ENCODE measurements around the gene MMP25.
"Not testable (repeated sequence)": the region's sequence is repeated elsewhere in the genome, so short reads cannot be mapped to it uniquely, and the experiment has no call there.

MMP25 gene

GRCh38 chr16:3073448-3073847, 27.1 kb downstream of the MMP25 start:
- no peak for DNase-seq (ENCODE audit: low spot score)

- DNase-seq (ENCODE audit: low spot score): peak; percentile 92
Observed at GRCh38 chr16:3074860-3075522, 28.6 kb downstream of the MMP25 start.

GRCh38 chr16:3075523-3075915, 29.2 kb downstream of the MMP25 start:
- DNase-seq (ENCODE audit: low spot score): no peak

GRCh38 chr16:3075946-3076345, 29.6 kb downstream of the MMP25 start:
- not testable (repeated sequence) for DNase-seq (ENCODE audit: low spot score)

GRCh38 chr16:3076577-3076976, 30.2 kb downstream of the MMP25 start:
- no peak for DNase-seq (ENCODE audit: low spot score)

GRCh38 chr16:3080024-3080423, 33.7 kb downstream of the MMP25 start:
- DNase-seq (ENCODE audit: low spot score): no peak

GRCh38 chr16:3081957-3082356, 35.6 kb downstream of the MMP25 start:
- DNase-seq (ENCODE audit: low spot score): not testable (repeated sequence)

GRCh38 chr16:3083408-3083807, 37.0 kb downstream of the MMP25 start:
- not testable (repeated sequence) for DNase-seq (ENCODE audit: low spot score)

- no peak for DNase-seq (ENCODE audit: low spot score)
Observed at GRCh38 chr16:3084491-3084890, 38.1 kb downstream of the MMP25 start.

GRCh38 chr16:3084969-3085670, 38.8 kb downstream of the MMP25 start:
- no peak for DNase-seq (ENCODE audit: low spot score)

- DNase-seq (ENCODE audit: low spot score): no peak
Observed at GRCh38 chr16:3085868-3086595, 39.7 kb downstream of the MMP25 start.

GRCh38 chr16:3086596-3087242, 40.4 kb downstream of the MMP25 start:
- no peak for DNase-seq (ENCODE audit: low spot score)

- no peak for DNase-seq (ENCODE audit: low spot score)
Observed at GRCh38 chr16:3087243-3088235, 41.2 kb downstream of the MMP25 start.

- DNase-seq (ENCODE audit: low spot score): no peak
Observed at GRCh38 chr16:3088450-3088849, 42.1 kb downstream of the MMP25 start.

- DNase-seq (ENCODE audit: low spot score): no peak
Observed at GRCh38 chr16:3088925-3089716, 42.8 kb downstream of the MMP25 start.

- no peak for DNase-seq (ENCODE audit: low spot score)
Observed at GRCh38 chr16:3089717-3090592, 43.6 kb downstream of the MMP25 start.

- DNase-seq (ENCODE audit: low spot score): no peak
Observed at GRCh38 chr16:3091551-3091950, 45.2 kb downstream of the MMP25 start.

GRCh38 chr16:3092501-3092941, 46.2 kb downstream of the MMP25 start:
- no peak for DNase-seq (ENCODE audit: low spot score)

- peak; percentile 78 for DNase-seq (ENCODE audit: low spot score)
Observed at GRCh38 chr16:3094289-3095027, 48.1 kb downstream of the MMP25 start.

All from CD4-positive, alpha-beta T cell treated with Interleukin-2 at 100 ng/mL for 4 hours (primary cell).